GM10248 (cell line): ENCODE measurements around the gene FEM1B.

Experiments used
- CTCF ChIA-PET: fragments of 300-600 bp; sonication (Branson Sonifier 250); formaldehyde crosslinking; extraction: SDS; loops from one replicate; lab custom pipeline; 2021; ENCODE audit warnings: antibody characterized with exemption; lab: Yijun Ruan, JAX
- POLR2A ChIA-PET: fragments of 350-650 bp; sonication (Branson Sonifier 250); formaldehyde crosslinking; extraction: SDS; loops from one replicate; lab custom pipeline; 2020; ENCODE audit warnings: antibody characterized with exemption; lab: Yijun Ruan, JAX
- DNase-seq: peaks from one replicate; pipeline ENCODE4 v3.0.0; 2012; ENCODE audit errors: extremely low spot score
- CTCF ChIP-seq: IDR thresholded peaks from 2 replicates; pipeline ENCODE4 v1.5.1; 2012; ENCODE audit warnings: mild to moderate bottlenecking, low read depth; ENCODE audit errors: extremely low read depth, missing control alignments, control extremely low read depth

FEM1B gene

GRCh38 chr15:68283401-68283800, 5.9 kb downstream of the FEM1B start:
- DNase-seq = no peak
- TF ChIP-seq CTCF = no peak
- CTCF ChIA-PET = interaction anchor here (1.3 kb wide), 1 partner anchor 23 kb away, joined by 3 read pairs; no protein-coding TSS in a partner anchor
- POLR2A ChIA-PET = no interaction called here

- ChIA-PET POLR2A (no interaction called here), CTCF (no interaction called here)
- TF ChIP-seq CTCF = no peak
- no peak for DNase-seq
These were observed 7.2 kb downstream of the FEM1B start for GRCh38 chr15:68284616-68285258.

GRCh38 chr15:68285259-68285980, 7.9 kb downstream of the FEM1B start:
- DNase-seq = no peak
- CTCF ChIA-PET = no interaction called here
- POLR2A ChIA-PET = no interaction called here
- TF ChIP-seq CTCF = no peak

GRCh38 chr15:68286256-68286655, 8.7 kb downstream of the FEM1B start:
- POLR2A ChIA-PET = no interaction called here
- TF ChIP-seq CTCF = no peak
- CTCF ChIA-PET = no interaction called here
- no peak for DNase-seq

- no peak for TF ChIP-seq CTCF
- DNase-seq = no peak
- ChIA-PET CTCF (interaction anchor here (1.0 to 4.8 kb wide), 4 partner anchors 9 to 17 kb away, joined by 4 to 29 read pairs (median 8); partner anchors contain the start of gene FEM1B), POLR2A (no interaction called here)
These were observed 11.5 kb downstream of the FEM1B start for GRCh38 chr15:68289057-68289456.

- ChIA-PET POLR2A (no interaction called here), CTCF (interaction anchor here (1.0 to 4.8 kb wide), 7 partner anchors 9 to 19 kb away, joined by 3 to 29 read pairs (median 4); partner anchors contain the start of gene FEM1B)
- DNase-seq = no peak
- no peak for TF ChIP-seq CTCF
These were observed 12.2 kb downstream of the FEM1B start for GRCh38 chr15:68289621-68290352.
